Fibroblast of skin of right quadriceps (primary cell): ENCODE data around the gene MYO1C.

Experiments used
- DNase-seq: peaks from one replicate; pipeline ENCODE4 v3.0.0-alpha.2; 2013

Gene MYO1C

GRCh38 chr17:1484676-1485422, 7.6 kb downstream of the MYO1C start:
- peak; percentile 37 for DNase-seq

- no peak for DNase-seq
These were observed 8.4 kb downstream of the MYO1C start for GRCh38 chr17:1484060-1484535.

DNA sequence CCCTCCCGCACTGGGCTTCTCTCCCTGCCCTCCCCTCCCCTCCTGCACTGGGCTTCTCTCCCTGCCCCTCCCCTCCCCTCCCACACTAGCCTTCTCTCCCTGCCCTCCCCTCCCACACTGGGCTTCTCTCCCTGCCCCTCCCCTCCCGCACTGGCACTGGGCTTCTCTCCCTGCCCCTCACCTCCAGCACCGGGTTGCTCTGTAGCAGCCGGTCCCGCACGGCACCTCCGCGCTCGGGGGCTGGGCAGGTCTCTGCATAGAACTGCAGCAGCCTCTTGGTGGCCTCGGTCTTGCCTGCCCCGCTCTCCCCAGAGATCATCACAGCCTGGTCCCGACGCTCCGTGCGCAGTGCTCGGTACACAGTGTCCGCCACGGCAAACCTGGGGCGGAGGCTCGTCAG, 9.8 kb downstream of the MYO1C start:
- no peak for DNase-seq

DNA sequence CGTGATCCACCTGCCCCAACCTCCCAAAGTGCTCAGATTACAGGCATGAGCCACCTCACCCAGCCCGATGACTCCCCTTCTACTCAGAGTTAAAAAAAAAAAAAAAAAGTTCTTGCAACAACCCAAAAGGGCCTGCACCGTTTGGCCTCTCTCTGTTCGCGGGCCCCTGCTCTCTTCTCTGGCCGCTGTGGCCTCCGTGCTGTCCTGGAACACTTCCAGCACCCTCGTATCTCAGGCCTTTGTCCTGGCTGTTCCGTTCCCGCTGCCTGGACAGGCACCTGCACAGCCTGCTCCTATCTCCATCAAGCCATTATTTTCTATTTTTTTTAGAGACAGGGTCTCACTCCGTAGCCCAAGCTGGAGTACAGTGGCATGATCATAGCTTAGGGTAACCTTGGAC, 10.8 kb downstream of the MYO1C start:
- DNase-seq: no peak

DNA sequence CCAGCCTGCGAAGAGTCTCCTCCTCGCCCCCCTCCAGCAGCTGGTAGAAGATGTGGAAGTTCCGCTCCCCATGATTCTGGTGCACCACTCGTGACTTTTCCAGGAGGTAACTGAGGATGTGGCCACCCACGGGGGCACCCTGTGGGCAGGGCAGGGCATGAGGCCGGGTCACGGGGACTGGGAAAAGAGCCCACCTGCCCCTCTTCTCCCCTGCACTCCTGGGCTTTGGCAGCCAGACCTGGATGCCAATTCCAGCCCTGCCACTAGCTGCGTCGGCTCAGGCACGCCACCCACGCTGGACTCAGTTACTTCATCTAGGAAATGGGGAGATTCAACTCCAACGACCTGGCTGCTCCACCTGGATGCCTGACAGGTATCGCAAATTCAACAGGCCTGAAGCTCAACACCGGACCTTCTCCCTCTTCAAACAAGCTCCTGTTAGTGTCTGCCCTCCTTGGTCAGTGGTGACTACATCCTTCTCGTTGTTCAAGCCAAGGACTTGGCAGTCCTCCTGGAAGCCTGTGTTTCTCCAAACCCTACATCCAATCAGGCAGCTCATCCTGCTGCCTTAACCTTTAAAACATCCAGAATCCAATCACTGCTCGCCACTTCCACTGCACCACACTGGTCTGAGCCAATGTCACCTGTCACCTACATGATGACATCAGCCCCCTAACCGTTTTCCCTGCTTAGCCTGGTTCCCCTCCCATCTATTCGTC, 11.6 kb downstream of the MYO1C start:
- DNase-seq: no peak

- DNase-seq: no peak
These were observed 14.1 kb downstream of the MYO1C start for GRCh38 chr17:1478418-1478817.

- no peak for DNase-seq
These were observed 17.1 kb downstream of the MYO1C start for GRCh38 chr17:1475321-1475854.

- no peak for DNase-seq
These were observed 17.9 kb downstream of the MYO1C start for GRCh38 chr17:1474402-1475189.

- no peak for DNase-seq
These were observed 18.6 kb downstream of the MYO1C start for GRCh38 chr17:1473841-1474240.

DNA sequence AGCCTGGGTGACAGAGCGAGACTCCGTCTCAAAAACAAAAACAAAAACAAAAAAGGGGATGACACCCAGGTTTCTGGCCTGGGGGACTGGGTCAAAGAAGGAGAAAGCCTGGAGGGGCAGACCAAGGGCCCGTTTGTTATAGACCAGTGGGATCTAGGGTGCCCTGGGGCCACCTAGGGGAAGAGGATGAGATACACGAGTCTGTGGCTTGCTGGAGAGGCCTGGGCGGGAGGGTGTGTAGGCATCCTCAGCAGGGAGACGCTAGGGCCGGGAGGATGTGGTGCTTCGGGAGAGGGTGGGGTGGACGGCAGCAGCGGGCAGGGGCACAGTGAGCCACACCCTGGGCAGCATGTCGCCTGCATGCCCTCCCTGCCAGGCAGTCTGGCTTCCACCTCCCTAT, 19.3 kb downstream of the MYO1C start:
- no peak for DNase-seq

DNA sequence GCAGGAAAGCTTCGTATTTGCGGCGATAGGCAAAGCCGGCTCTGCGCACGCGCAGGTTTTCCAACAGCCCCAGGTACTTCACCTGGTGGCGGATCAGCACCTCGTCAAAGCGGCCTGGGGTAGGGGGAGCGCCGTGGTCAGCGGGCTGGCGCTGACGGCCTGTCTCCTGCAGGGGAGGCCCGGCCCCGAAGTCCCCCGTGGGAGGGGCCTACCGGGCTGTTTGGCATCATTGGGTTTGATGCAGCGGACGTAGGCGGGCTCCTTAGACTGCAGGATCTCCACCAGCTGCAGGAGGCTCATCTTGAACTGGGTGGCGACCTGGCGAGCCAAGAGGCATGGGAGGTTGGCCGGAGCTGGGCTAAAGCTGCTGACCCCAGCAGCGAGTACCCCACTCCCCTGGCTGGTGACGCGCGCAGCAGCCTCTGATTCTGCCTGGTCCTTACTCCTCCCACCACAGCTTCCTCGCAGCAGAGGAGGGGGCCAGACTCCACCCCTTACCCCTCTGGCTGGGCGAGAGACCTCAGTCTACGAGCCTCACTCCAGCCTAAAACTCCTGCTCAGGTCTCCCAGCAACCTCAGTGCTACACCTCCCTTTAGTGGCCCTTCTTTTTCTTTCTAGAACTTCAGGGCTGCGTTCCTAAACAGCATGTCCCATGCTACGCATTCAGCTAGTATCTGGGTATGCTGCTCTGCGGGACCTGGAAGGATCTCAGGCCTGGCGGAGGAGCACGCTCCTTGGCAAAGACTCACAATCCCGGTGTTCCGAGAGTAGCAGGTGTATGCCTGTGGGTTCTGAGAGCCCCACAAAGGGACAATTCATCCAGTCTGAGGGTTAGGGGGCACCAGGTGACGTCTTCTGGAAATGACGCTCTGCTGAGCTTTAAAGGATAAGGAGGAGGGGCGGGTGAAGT, 20.3 kb downstream of the MYO1C start:
- DNase-seq: no peak

DNA sequence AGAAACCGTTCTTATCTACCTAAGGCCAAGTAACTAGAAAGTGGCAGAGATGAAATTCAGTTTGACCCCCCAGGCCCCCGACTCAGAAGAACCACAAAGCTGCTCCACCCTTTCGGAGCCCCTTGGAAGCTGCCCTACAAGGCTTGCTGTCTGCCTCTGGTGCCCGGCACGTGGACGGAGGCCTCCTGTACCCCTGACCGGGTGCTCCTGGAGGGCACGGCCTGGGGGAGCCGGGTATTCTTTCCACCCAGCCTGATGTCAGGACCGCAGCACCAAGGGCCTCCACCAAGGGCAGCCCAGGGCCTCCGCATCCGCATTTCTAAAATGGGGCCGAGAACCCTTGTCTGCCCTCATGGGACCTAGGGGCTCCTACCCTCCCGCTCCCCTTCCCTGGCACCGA, 21.0 kb downstream of the MYO1C start:
- DNase-seq: no peak

GRCh38 chr17:1470755-1471462, 21.6 kb downstream of the MYO1C start:
- no peak for DNase-seq

DNA sequence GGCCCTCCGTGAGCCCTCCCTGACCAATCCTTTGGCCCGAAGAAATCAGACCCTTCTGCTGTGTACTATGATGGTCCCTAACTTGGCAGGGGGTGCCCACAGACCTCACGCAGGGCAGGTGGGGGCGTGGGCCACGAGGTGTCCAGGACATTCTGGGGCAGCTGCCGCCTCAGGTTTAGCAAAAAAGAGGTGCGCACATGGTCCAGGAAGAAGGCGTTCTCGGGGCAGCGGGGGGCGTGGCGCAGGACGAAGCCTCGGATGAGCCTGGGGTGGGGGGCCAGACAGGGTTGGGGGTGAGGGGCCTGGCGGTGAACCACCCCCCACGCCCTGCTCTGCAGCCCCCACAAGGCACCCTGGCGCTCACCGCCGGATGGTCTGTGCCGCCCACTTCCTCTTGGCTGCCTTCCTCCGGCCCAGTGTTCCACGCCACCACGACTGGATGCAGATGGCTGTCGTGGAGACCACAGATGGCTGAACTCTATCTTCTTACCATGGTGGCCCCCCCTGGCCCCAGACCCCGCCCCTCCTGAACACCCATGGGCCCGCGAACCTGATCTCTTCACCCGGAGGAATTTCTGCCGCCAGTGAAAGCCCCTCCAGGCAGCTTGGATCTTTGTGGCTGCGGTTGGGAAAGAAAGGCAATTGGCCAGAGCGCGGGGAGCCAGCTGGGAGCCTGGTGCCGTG, 22.3 kb downstream of the MYO1C start:
- DNase-seq: no peak

DNA sequence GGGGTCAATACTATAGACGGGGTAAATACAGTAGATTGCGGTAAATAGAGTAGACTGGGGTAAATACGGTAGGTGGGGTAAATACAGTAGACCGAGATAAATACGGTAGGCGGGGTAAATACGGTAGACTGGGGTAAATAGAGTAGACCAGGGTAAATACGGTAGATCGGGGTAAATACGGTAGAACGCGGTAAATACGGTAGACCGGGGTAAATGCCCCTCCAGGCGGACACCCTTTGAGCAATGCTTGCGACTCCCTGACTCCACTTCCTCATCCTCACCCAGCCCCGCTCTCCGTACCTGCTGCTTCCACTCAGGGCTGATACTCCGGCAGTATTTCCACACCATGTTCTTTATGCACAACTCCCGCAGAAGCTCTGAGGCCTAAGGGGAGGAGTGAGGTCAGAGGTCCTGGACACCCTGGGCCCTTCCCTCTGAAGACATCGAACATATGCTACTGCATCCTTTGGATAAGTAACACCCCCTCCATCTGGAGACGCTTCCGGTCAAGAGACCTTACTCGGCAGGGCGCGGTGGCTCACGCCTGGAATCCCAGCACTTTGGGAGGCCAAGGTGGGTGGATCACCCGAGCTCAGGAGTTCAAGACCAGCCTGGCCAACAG, 23.1 kb downstream of the MYO1C start:
- DNase-seq: peak; percentile 69

- no peak for DNase-seq
These were observed 24.5 kb downstream of the MYO1C start for GRCh38 chr17:1467898-1468492.

DNA sequence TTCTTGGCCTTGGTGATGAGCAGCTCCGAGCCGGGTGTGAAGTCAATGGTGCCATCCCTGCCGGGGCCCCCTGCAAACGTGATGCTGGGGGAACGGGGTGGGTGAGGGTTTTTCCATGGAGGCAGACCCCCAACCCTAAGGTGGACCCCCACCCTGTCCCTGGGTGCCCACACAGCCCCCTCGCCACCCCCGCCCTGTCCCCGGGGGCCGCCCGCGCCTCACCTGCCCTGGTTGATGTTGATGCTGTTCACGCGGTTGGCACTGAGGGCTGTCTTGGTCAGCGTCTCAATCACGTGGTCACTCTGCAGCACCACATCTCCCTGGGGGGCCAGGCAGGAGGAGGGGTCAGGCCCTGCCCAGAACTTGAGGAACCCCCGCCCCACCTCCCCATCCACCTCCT, 25.2 kb downstream of the MYO1C start:
- DNase-seq: no peak

- no peak for DNase-seq
These were observed 28.3 kb downstream of the MYO1C start for GRCh38 chr17:1464186-1464585.

- no peak for DNase-seq
These were observed 30.0 kb downstream of the MYO1C start for GRCh38 chr17:1462164-1463112.
